Measurements from ENCODE around the gene AMOTL1.

DNA sequence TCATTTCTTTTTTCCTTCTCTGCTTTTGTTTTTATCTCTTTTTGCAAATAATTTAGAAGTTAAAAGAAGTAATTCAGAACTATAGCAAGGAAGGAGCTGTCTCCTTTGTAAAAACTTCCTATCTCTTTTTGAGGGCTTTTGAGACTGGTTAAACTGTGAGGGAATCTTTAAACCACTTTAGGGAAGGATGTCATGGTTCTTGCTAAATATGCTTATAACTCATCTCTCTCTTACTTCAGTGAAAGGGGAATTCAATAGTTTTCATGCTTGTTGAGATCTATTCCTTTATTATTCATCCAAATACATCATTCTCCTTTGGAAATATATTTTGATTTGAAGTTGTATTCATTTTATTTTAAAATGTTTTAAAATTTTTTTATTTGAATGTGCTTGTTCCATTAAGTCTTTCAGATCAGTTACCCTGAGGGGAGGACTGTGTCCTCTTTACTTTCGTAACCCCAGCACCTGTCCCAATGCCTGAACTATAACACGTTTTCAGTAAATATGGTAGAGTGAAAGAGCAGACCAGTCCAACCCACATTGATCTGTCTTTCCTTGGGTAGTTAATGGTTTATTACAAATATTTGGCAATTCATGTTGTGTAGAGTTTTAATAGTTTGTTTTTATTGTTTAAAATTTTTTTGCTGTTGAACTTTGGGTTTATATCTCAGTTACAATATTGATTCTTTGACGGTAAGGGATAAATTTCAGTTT, 27.5 kb downstream of the AMOTL1 start:
- TF ChIP-seq, protein P1, sequence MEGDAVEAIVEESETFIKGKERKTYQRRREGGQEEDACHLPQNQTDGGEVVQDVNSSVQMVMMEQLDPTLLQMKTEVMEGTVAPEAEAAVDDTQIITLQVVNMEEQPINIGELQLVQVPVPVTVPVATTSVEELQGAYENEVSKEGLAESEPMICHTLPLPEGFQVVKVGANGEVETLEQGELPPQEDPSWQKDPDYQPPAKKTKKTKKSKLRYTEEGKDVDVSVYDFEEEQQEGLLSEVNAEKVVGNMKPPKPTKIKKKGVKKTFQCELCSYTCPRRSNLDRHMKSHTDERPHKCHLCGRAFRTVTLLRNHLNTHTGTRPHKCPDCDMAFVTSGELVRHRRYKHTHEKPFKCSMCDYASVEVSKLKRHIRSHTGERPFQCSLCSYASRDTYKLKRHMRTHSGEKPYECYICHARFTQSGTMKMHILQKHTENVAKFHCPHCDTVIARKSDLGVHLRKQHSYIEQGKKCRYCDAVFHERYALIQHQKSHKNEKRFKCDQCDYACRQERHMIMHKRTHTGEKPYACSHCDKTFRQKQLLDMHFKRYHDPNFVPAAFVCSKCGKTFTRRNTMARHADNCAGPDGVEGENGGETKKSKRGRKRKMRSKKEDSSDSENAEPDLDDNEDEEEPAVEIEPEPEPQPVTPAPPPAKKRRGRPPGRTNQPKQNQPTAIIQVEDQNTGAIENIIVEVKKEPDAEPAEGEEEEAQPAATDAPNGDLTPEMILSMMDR (conservative IDR thresholded peaks at IDR 0.05 in 1 of 2, IDR thresholded peaks at IDR 0.05 in 1 of 2; ENCODE audit: extremely low read depth in 1 of 2, insufficient read depth in 1 of 2, low read depth in 1 of 2, low read length in 2 of 2), result no peak
- TF ChIP-seq EZH2 (IDR thresholded peaks at IDR 0.05; ENCODE audit: borderline replicate concordance, low read length), result no peak
